LNCaP clone FGC (cell line): Measurements from ENCODE around the gene PLEK.

Experiments
- DNase-seq: peaks from one replicate; pipeline ENCODE4 v3.0.0-alpha.2; 2011; ENCODE audit warnings: low read depth
- H3K4me3 ChIP-seq: 2 replicates; pipeline ENCODE4 v1.5.1; 2011; ENCODE audit warnings: mild to moderate bottlenecking, low read depth, low read length, control low read depth
- TF ChIP-seq, protein P1 (sequence below): IDR thresholded peaks from 2 replicates; pipeline ENCODE4 v1.5.1; 2012; ENCODE audit warnings: mild to moderate bottlenecking; ENCODE audit not compliant: control insufficient read depth, insufficient read depth; ENCODE audit errors: extremely low read depth

Gene PLEK

DNA sequence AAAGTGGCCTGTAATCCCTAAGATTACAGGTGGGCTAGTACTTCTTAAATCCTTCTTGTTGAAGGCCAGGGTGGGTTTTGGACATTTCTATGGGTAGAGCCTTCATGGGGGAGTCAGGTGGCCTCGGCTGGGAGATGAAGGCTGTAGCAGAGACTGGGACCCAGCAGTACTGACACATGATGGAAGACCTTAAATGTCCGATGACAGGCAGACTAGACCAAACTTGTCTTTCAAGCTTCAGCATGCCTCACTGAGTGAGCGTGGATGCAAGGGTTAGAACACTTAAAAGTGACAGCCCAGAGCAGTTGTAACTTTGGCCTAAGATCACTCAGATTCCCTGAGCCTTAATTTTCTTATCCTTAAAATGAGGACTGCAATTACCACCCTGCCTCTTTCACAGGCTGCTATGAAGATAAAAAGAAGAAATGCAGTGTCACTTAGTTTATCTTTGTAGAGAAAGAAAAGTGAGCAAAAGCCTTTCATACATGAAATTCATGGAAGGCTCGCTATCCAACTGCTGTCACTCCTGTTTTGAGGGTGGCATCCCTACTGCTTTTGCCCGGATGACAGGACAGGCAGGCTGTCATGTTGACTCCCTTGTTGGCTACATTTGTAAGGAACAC lies 19.5 kb downstream of the PLEK start:
- no peak overlapping the region for H3K4me3 ChIP-seq
- no peak for DNase-seq
- TF ChIP-seq, protein P1, sequence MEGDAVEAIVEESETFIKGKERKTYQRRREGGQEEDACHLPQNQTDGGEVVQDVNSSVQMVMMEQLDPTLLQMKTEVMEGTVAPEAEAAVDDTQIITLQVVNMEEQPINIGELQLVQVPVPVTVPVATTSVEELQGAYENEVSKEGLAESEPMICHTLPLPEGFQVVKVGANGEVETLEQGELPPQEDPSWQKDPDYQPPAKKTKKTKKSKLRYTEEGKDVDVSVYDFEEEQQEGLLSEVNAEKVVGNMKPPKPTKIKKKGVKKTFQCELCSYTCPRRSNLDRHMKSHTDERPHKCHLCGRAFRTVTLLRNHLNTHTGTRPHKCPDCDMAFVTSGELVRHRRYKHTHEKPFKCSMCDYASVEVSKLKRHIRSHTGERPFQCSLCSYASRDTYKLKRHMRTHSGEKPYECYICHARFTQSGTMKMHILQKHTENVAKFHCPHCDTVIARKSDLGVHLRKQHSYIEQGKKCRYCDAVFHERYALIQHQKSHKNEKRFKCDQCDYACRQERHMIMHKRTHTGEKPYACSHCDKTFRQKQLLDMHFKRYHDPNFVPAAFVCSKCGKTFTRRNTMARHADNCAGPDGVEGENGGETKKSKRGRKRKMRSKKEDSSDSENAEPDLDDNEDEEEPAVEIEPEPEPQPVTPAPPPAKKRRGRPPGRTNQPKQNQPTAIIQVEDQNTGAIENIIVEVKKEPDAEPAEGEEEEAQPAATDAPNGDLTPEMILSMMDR = no peak

DNA sequence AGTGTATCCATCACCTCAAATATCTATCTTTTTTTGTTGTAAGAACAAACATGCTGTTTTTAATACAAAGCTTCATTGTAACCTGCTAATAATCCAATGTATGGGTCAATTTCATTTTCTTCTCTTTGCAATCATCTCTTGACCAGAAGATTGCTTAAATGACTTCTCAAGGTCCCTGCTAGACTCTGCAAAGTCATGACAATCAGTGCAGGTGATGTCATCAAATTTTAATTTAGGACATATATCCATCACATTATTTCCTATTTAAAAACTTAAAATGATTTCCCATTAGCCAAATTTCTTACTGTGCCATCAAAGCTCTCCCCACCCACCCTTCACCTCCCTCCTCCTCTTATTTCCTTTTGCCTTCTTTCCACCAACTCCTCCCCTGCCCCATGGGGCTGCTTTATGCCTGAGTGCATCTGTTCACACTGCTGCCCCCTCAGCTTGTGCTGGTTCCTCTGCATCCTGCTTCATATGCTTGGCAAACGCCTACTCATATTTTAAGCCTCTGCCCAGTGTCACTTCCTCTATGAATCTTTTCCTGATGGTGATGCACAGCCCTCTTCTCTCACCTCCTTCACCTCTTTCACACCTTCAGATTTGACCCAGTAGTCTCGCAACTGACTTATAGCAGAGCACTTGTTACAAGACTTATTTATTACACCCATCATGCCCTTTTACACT lies 20.3 kb downstream of the PLEK start:
- TF ChIP-seq, protein P1 = no peak
- no peak overlapping the region for H3K4me3 ChIP-seq
- no peak for DNase-seq

GRCh38 chr2:68385907-68386287 lies 20.8 kb downstream of the PLEK start:
- no peak for DNase-seq
- TF ChIP-seq, protein P1 = no peak
- H3K4me3 ChIP-seq = no peak overlapping the region

DNA sequence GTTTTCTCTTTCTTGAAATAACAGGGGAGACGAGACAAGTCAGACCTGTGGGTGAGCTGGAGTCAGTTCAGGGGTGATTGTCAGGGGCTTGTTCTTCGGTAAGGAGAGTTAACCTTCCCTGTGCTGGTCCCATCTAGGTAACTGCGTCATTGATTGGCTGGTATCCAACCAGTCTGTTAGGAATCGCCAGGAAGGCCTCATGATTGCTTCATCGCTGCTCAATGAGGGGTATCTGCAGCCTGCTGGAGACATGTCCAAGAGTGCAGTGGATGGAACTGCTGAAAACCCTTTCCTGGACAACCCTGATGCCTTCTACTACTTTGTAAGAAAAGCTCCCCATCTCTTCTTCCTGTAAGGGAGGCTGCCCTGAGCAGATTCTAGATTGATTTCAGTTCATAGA lies 21.3 kb downstream of the PLEK start:
- no peak for DNase-seq
- H3K4me3 ChIP-seq = no peak overlapping the region
- TF ChIP-seq, protein P1 = no peak

GRCh38 chr2:68387408-68388350 lies 22.6 kb downstream of the PLEK start:
- no peak for DNase-seq
- H3K4me3 ChIP-seq = no peak overlapping the region
- TF ChIP-seq, protein P1 = no peak

GRCh38 chr2:68388358-68388757 lies 23.3 kb downstream of the PLEK start:
- TF ChIP-seq, protein P1 = no peak
- no peak for DNase-seq
- H3K4me3 ChIP-seq = no peak overlapping the region
